Measurements from ENCODE around the gene PROZ.

The PROZ gene

DNA sequence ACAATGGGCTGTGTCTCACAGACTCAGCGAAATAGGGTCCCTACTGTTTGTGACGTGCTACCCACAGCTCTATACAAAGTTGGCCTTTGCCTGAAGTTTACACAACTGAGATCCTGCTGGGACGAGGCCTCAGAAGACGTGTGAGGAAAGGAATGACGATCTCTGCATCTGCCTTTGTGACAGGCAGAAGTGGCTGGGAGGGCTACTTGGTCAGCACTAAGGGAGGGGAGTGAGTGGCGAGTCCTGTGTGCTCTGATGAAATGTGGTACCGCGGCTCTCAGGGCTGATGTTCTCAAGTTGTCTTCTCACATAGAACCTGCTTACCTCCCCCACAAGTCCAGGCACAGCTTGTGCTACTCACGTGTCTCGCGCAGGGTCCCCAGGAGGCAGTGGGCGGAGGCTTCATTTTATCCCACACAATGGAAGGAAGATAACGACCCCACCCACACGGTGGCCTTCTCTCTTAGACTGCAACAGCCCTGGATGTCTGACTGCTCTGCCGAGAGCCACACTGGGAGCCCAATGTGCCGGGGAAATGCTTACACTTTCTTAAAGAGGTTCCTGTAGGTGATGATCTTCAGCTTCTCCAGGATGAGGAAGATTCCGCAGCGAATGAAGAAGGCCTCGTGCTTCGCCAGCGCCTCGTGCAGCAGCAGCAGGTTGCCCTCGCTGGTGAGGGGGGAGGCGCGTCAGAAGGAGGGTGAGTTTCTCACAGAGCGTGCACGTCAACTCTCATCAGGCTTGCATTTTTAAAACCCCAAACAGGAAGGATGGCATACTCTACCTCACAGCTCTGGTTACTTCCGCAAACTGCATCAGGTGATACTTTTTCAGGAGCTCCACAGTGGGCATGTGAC is 21.2 kb downstream of the PROZ start:
- Histone ChIP-seq H3K36me3 (peaks cover 78% of the 10 kb centered on the region), H3K4me3 (ENCODE audit: low read depth in 1 of 2, low read length in 1 of 2) (no peak overlapping the region), H3K27ac (no peak overlapping the region), H3K27me3 (no peaks in the 10 kb centered on the region), H3K9me3 (no peaks in the 10 kb centered on the region), H3K4me1 (ENCODE audit: control insufficient read depth in 1 of 2, insufficient read depth in 1 of 2, low read depth in 1 of 2, low read length in 1 of 2) (no peaks in the 10 kb centered on the region)
- TF ChIP-seq, protein P1, sequence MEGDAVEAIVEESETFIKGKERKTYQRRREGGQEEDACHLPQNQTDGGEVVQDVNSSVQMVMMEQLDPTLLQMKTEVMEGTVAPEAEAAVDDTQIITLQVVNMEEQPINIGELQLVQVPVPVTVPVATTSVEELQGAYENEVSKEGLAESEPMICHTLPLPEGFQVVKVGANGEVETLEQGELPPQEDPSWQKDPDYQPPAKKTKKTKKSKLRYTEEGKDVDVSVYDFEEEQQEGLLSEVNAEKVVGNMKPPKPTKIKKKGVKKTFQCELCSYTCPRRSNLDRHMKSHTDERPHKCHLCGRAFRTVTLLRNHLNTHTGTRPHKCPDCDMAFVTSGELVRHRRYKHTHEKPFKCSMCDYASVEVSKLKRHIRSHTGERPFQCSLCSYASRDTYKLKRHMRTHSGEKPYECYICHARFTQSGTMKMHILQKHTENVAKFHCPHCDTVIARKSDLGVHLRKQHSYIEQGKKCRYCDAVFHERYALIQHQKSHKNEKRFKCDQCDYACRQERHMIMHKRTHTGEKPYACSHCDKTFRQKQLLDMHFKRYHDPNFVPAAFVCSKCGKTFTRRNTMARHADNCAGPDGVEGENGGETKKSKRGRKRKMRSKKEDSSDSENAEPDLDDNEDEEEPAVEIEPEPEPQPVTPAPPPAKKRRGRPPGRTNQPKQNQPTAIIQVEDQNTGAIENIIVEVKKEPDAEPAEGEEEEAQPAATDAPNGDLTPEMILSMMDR (IDR thresholded peaks at IDR 0.05), result no peak

DNA sequence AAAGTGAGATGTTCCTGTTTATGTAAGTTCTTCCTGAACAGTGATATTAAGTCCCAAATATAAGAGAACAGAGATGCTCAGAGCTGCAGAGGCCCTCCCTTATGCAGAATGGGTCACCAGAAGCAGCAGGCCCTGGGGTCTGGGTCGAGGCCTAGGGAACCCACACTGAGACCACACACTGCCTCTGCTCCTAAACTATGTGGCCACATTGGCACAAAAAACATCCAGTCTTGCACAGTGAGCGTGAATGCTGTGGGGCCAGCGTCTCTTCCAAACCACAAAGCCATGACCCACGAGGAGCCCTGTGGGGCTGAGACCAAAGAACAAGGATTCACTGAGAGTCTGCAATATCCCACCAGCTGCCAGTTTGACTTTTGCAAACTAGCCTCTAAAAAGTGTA is 23.6 kb downstream of the PROZ start:
- Histone ChIP-seq H3K27ac (no peak overlapping the region), H3K4me3 (ENCODE audit: low read depth in 1 of 2, low read length in 1 of 2) (no peak overlapping the region), H3K36me3 (peaks cover 54% of the 10 kb centered on the region), H3K27me3 (no peaks in the 10 kb centered on the region), H3K4me1 (ENCODE audit: control insufficient read depth in 1 of 2, insufficient read depth in 1 of 2, low read depth in 1 of 2, low read length in 1 of 2) (no peaks in the 10 kb centered on the region), H3K9me3 (no peaks in the 10 kb centered on the region)
- TF ChIP-seq, protein P1 (IDR thresholded peaks at IDR 0.05), result no peak

DNA sequence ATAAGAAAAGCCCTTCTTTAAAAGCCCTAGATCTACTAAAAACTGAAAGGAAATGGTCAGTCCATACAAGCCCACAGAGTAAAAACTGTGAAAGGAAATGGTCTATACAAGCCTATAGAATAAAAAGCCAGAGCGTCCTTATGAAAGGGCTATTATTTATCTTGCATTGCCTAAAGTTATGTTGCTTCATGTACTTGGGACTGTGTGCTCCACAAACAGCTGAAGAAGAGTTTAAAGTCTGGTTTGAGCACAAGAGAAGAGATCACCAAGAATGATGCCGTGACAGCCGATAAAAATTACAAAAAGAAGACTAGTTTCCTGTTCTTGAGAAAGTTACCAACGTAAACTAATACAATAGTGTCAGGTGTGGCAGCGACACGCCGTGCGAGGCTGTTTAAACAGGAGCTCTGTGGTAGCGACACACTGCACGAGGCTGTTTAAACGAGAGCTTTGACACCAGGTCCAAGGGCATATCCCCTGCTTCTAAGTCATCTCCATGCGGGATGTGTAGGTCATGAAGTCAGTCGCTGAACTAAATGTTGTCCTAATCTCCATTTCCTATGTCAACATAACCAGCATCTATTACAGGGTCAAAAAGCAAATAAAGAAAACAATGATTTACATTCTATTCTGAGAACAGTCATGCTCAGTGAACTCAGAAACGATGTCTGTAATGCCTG is 25.1 kb downstream of the PROZ start:
- H3K9me3 ChIP-seq, result no peaks in the 10 kb centered on the region
- no peaks in the 10 kb centered on the region for H3K27me3 ChIP-seq
- peaks cover 48% of the 10 kb centered on the region for H3K36me3 ChIP-seq
- no peaks in the 10 kb centered on the region for H3K4me1 ChIP-seq (ENCODE audit: control insufficient read depth in 1 of 2, insufficient read depth in 1 of 2, low read depth in 1 of 2, low read length in 1 of 2)
- no peak overlapping the region for H3K4me3 ChIP-seq (ENCODE audit: low read depth in 1 of 2, low read length in 1 of 2)
- TF ChIP-seq, protein P1 (IDR thresholded peaks at IDR 0.05), result no peak
- H3K27ac ChIP-seq, result no peak overlapping the region

DNA sequence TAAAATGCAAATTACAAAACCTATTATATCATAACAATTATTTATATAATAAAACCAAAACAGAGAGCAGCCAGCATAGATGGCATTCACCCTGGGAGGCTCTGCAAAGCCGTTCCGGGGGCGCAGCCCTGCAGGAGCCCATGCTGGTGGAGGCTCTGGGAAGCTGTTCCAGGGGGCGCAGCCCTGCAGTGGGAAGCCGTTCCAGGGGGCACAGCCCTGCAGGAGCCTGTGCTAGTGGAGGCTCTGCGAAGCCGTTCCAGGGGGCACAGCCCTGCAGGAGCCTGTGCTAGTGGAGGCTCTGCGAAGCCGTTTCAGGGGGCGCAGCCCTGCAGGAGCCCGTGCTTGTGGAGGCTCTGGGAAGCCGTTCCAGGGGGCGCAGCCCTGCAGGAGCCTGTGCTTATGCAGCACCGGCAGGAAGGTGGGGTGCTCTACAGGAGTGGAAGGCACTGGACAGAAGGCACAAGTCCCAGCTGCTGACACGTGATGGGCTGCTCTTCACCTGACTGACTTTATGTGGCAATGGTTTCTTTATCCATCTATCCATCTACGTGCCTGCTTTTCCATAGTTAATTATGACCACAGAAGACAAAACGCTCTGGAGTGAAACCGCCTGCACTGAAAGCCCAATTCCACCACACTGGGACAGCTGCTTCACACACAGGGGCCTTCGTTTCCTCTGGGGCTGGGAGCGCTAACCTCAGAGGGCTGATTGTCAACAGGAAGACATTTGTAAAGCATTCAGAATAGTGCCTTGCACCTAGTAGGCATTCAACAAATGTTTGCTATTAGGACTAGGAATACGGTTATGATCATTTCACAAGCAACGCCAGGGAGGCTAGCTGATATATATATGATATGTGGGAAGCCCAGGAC is 26.4 kb downstream of the PROZ start:
- peaks cover 41% of the 10 kb centered on the region for H3K36me3 ChIP-seq
- H3K4me1 ChIP-seq (ENCODE audit: control insufficient read depth in 1 of 2, insufficient read depth in 1 of 2, low read depth in 1 of 2, low read length in 1 of 2), result no peaks in the 10 kb centered on the region
- no peak overlapping the region for H3K4me3 ChIP-seq (ENCODE audit: low read depth in 1 of 2, low read length in 1 of 2)

More for the DNA sequence above, 26.4 kb downstream of the PROZ start:
- TF ChIP-seq, protein P1 (IDR thresholded peaks at IDR 0.05), result no peak
- Histone ChIP-seq H3K27me3 (no peaks in the 10 kb centered on the region), H3K27ac (no peak overlapping the region), H3K9me3 (no peaks in the 10 kb centered on the region)

Data from neutrophil (primary cell).